ENCODE measurements around the gene TMEM150B. TPM values are rescaled to one million over a fixed set of nuclear protein-coding genes. Genes with fewer than 3 reads are reported as not detected.

Gene TMEM150B
- total RNA-seq, 1 experiment from 2014 or later, result not detected

DNA sequence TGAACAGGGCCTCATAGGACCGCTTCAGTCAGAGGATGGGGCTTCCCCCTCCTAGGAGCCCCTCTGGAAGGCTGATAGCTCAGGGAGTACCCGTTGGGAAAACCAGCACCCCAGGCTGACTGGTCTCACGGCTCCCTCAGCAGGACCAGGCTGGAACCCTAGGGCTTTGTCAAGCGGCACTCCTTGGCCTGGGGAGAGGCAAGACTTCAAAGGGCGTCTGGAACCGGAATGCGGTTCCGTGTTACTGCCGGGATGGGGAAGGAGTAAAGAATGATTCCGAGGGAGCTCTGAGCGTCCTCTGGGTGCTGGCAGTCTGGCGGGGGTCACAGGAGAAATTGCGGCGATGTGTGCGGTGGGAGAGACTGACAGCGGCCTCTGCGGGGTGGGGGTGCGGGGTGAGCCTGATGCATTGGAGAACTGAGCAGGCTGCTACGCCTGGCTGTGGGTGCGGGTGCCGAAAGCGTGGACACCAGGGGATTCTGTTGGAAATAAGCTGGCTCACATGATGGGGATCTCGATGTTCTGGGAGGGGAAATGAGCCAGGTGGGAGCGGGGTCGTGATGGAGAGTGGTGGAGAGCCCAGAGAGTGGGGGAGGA, 27.5 kb upstream of the TMEM150B start:
- intact Hi-C loops (cut with micrococcal nuclease), result no loop called here
- no TSS peak for BruUV-seq (replicated peaks)
- peak overlapping the region; percentile 91 for H3K4me2 ChIP-seq (ENCODE audit: low read length)

DNA sequence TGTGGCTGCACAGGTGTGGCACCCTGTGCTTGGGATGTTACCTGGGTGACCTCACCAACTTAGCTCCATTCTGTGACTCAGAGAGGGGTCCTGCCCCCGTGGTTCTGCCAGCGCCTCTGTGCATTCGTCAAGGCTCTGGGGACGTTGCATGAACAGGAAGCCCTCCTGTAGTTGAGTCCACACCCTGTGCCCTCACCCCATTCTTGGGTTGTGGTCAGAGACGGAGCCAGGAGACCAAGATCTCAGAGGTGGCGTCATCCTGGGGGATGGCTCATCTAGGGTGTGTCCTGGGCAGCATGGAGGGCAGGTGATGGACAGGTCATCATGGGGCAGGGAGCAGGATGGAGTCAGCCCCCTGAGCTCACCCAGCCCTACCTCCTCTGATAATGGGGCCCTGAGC, 26.9 kb upstream of the TMEM150B start:
- Histone ChIP-seq H3F3A (ENCODE audit: low read length, unreplicated experiment) (no peaks in the 10 kb centered on the region), H2AFZ (ENCODE audit: low read length) (no peak overlapping the region), H3K9ac (ENCODE audit: low read length) (no peak overlapping the region), H3K4me3 (ENCODE audit: low read length) (no peak overlapping the region), H3K4me2 (ENCODE audit: low read length) (peak overlapping the region; percentile 91), H3K4me1 (ENCODE audit: insufficient read depth, low read length) (peaks cover 45% of the 10 kb centered on the region), H3K9me3 (ENCODE audit: low read length) (no peaks in the 10 kb centered on the region), H3K27ac (ENCODE audit: low read length) (peak overlapping the region; percentile 49), H4K20me1 (ENCODE audit: low read length) (no peaks in the 10 kb centered on the region), H3K79me2 (ENCODE audit: low read length) (no peaks in the 10 kb centered on the region), H3K9me2 (replicated peaks; ENCODE audit: low read length) (no peaks in the 10 kb centered on the region), H3K27me3 (ENCODE audit: low read length) (peaks cover 17% of the 10 kb centered on the region), H3K36me3 (ENCODE audit: low read depth, low read length) (no peaks in the 10 kb centered on the region; the same call in 1 of the 2 replicates)
- intact Hi-C loops (cut with micrococcal nuclease), result no loop called here
- DNase-seq (peak; percentile 89), ATAC-seq (peak; percentile 41)
- BruUV-seq (replicated peaks), result no TSS peak
- ChIA-PET POLR2A (ENCODE audit: unreplicated experiment) (interaction anchor here (0.6 kb wide), 1 partner anchor 13 kb away, joined by 4 read pairs; the partner anchor contains the start of gene KMT5C), CTCF (no interaction called here)
- no peak for TF ChIP-seq EZH2 (IDR thresholded peaks at IDR 0.05; ENCODE audit: low read length, unreplicated experiment)
- TF ChIP-seq, protein P1, sequence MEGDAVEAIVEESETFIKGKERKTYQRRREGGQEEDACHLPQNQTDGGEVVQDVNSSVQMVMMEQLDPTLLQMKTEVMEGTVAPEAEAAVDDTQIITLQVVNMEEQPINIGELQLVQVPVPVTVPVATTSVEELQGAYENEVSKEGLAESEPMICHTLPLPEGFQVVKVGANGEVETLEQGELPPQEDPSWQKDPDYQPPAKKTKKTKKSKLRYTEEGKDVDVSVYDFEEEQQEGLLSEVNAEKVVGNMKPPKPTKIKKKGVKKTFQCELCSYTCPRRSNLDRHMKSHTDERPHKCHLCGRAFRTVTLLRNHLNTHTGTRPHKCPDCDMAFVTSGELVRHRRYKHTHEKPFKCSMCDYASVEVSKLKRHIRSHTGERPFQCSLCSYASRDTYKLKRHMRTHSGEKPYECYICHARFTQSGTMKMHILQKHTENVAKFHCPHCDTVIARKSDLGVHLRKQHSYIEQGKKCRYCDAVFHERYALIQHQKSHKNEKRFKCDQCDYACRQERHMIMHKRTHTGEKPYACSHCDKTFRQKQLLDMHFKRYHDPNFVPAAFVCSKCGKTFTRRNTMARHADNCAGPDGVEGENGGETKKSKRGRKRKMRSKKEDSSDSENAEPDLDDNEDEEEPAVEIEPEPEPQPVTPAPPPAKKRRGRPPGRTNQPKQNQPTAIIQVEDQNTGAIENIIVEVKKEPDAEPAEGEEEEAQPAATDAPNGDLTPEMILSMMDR (conservative IDR thresholded peaks at IDR 0.05; ENCODE audit: low read depth, low read length), result no peak
- TF ChIP-seq EZH2phosphoT487 (IDR thresholded peaks at IDR 0.05; ENCODE audit: borderline replicate concordance, low read length), result no peak

More for the DNA sequence above, 27.5 kb upstream of the TMEM150B start:
- Histone ChIP-seq H3K36me3 (ENCODE audit: low read depth, low read length) (no peaks in the 10 kb centered on the region), H3K27me3 (ENCODE audit: low read length) (peaks cover 17% of the 10 kb centered on the region), H3F3A (ENCODE audit: low read length, unreplicated experiment) (no peaks in the 10 kb centered on the region), H2AFZ (ENCODE audit: low read length) (no peak overlapping the region), H3K9ac (ENCODE audit: low read length) (no peak overlapping the region), H3K9me3 (ENCODE audit: low read length) (no peaks in the 10 kb centered on the region), H3K27ac (ENCODE audit: low read length) (peak overlapping the region; percentile 16; the same call in 1 of the 2 replicates), H3K4me3 (ENCODE audit: low read length) (peak overlapping the region; percentile 68; the same call in 1 of the 2 replicates), H3K9me2 (replicated peaks; ENCODE audit: low read length) (no peaks in the 10 kb centered on the region), H3K79me2 (ENCODE audit: low read length) (no peaks in the 10 kb centered on the region), H4K20me1 (ENCODE audit: low read length) (no peaks in the 10 kb centered on the region), H3K4me1 (ENCODE audit: insufficient read depth, low read length) (peaks cover 45% of the 10 kb centered on the region)
- ATAC-seq (no peak), DNase-seq (no peak)
- no peak for TF ChIP-seq EZH2 (IDR thresholded peaks at IDR 0.05; ENCODE audit: low read length, unreplicated experiment)
- no peak for TF ChIP-seq EZH2phosphoT487 (IDR thresholded peaks at IDR 0.05; ENCODE audit: borderline replicate concordance, low read length)
- TF ChIP-seq, protein P1 (conservative IDR thresholded peaks at IDR 0.05; ENCODE audit: low read depth, low read length), result no peak
- ChIA-PET CTCF (no interaction called here), POLR2A (ENCODE audit: unreplicated experiment) (interaction anchor here (0.6 kb wide), 1 partner anchor 93 kb away, joined by 7 read pairs; no protein-coding TSS in a partner anchor)

DNA sequence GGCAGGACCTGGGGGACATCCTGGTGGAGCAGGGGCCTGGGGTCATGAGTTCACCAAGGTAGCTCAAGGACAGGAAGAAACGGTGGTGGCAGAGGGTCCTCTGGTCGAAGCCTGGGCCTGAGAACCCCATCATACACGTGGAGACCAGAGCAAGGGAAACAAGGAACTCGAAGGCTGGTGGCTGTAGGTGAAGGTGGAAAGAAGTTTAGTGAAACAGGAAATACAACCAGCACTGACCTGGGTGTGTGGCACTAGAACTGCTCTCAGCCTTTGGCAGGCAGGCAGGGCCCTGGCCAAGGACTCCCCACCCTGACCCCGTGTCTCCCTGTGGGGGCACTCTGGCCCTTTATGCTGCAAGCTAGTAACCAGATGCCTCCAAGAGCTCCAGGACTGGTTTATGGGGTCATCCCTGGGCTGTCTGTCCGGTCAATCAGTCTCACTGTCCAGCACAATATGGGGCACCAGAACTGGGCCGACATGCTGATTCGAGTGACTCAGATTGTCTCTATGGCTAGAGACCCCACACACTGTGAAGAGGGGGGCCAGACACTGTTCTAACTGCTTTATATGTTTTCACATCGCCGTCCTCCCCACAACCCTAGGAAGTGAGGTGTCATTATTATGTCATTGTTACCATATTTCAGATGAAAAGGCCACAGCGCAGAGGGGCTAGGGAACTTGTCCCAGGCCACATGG, 25.6 kb upstream of the TMEM150B start:
- H3K4me1 ChIP-seq (ENCODE audit: insufficient read depth, low read length), result peaks cover 45% of the 10 kb centered on the region
- no peak overlapping the region for H3K9ac ChIP-seq (ENCODE audit: low read length)
- TF ChIP-seq EZH2phosphoT487 (IDR thresholded peaks at IDR 0.05; ENCODE audit: borderline replicate concordance, low read length) (no peak), EZH2 (IDR thresholded peaks at IDR 0.05; ENCODE audit: low read length, unreplicated experiment) (no peak)
- TF ChIP-seq, protein P1 (conservative IDR thresholded peaks at IDR 0.05; ENCODE audit: low read depth, low read length), result no peak
- ATAC-seq, result no peak
- H3K79me2 ChIP-seq (ENCODE audit: low read length), result no peaks in the 10 kb centered on the region
- no peaks in the 10 kb centered on the region for H3F3A ChIP-seq (ENCODE audit: low read length, unreplicated experiment)
- CTCF ChIA-PET, result no interaction called here
- no peak for DNase-seq
- BruUV-seq (replicated peaks), result no TSS peak
- no peaks in the 10 kb centered on the region for H3K9me2 ChIP-seq (replicated peaks; ENCODE audit: low read length)
- H4K20me1 ChIP-seq (ENCODE audit: low read length), result no peaks in the 10 kb centered on the region
- H3K9me3 ChIP-seq (ENCODE audit: low read length), result no peaks in the 10 kb centered on the region
- H3K4me3 ChIP-seq (ENCODE audit: low read length), result no peak overlapping the region
- intact Hi-C loops (cut with micrococcal nuclease), result no loop called here
- H3K27ac ChIP-seq (ENCODE audit: low read length), result peak overlapping the region; percentile 49; the same call in 1 of the 2 replicates
- H2AFZ ChIP-seq (ENCODE audit: low read length), result no peak overlapping the region
- H3K27me3 ChIP-seq (ENCODE audit: low read length), result peaks cover 17% of the 10 kb centered on the region
- H3K4me2 ChIP-seq (ENCODE audit: low read length), result no peak overlapping the region
- no peaks in the 10 kb centered on the region; the same call in 1 of the 2 replicates for H3K36me3 ChIP-seq (ENCODE audit: low read depth, low read length)
- POLR2A ChIA-PET (ENCODE audit: unreplicated experiment), result no interaction called here

Measured in PC-3 (cell line).